Ishikawa (cell line): ENCODE results near the gene DCANP1.

Experiments used
- CEBPB ChIP-seq: IDR thresholded peaks from 2 replicates; pipeline ENCODE4 v1.6.1; 2012
- CREB1 ChIP-seq: IDR thresholded peaks from 2 replicates; pipeline ENCODE4 v1.6.1; 2012; ENCODE audit warnings: low read depth
- EGR1 ChIP-seq: IDR thresholded peaks from 2 replicates; pipeline ENCODE4 v1.6.1; 2012
- EP300 ChIP-seq: IDR thresholded peaks from 2 replicates; pipeline ENCODE4 v1.6.1; 2012; ENCODE audit warnings: borderline replicate concordance
- FOXM1 ChIP-seq: IDR thresholded peaks from 2 replicates; pipeline ENCODE4 v1.6.1; 2012; ENCODE audit warnings: low read depth, borderline replicate concordance
- NFIC ChIP-seq: IDR thresholded peaks from 2 replicates; pipeline ENCODE4 v1.6.1; 2012
- RAD21 ChIP-seq: IDR thresholded peaks from 2 replicates; pipeline ENCODE4 v1.6.1; 2012; ENCODE audit warnings: low read depth
- TAF1 ChIP-seq: IDR thresholded peaks from 2 replicates; pipeline ENCODE4 v1.6.1; 2012; ENCODE audit warnings: low read depth, mild to moderate bottlenecking
- TCF12 ChIP-seq: IDR thresholded peaks from 2 replicates; pipeline ENCODE4 v1.6.1; 2012; ENCODE audit warnings: low read depth
- TEAD4 ChIP-seq: IDR thresholded peaks from 2 replicates; pipeline ENCODE4 v1.6.1; 2012
- YY1 ChIP-seq: IDR thresholded peaks from 2 replicates; pipeline ENCODE4 v1.6.1; 2012; ENCODE audit warnings: low read depth
- ZBTB7A ChIP-seq: IDR thresholded peaks from 2 replicates; pipeline ENCODE4 v1.6.1; 2012; ENCODE audit warnings: low read depth
- TF ChIP-seq, protein P1 (sequence below): IDR thresholded peaks from 2 replicates; pipeline ENCODE4 v1.6.1; 2012
- TF ChIP-seq, protein P2 (sequence below): IDR thresholded peaks from 2 replicates; pipeline ENCODE4 v1.6.1; 2012
- TF ChIP-seq, protein P3 (sequence below): IDR thresholded peaks from 2 replicates; pipeline ENCODE4 v1.6.1; 2012; ENCODE audit warnings: low read depth, mild to moderate bottlenecking

DCANP1 gene

DNA sequence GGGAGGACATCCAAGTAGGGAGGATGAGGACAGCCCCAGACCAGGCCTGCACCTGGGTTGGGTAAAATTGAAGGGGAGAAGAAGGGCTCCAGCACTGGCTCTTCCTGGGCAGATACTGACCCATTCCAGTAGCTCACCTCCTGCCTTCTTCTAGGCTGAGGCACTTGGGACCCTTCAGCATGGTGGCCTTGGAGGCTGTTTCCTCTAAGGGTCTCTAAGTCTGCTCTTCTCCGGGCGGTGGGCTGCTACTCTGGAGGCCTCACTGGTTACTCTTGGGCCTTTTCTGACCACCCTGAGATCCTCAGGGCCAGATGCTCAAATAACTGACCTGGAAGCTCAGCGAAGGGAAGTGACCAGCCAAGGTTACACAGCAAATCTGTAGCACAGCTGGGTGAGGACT is 7.8 kb upstream of the DCANP1 start:
- TF ChIP-seq, protein P1, sequence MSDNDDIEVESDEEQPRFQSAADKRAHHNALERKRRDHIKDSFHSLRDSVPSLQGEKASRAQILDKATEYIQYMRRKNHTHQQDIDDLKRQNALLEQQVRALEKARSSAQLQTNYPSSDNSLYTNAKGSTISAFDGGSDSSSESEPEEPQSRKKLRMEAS: no peak
- TF ChIP-seq TAF1 (no peak), TCF12 (no peak), EGR1 (no peak), YY1 (no peak), TEAD4 (no peak), CEBPB (no peak), NFIC (no peak), CREB1 (no peak)
- TF ChIP-seq, protein P2, sequence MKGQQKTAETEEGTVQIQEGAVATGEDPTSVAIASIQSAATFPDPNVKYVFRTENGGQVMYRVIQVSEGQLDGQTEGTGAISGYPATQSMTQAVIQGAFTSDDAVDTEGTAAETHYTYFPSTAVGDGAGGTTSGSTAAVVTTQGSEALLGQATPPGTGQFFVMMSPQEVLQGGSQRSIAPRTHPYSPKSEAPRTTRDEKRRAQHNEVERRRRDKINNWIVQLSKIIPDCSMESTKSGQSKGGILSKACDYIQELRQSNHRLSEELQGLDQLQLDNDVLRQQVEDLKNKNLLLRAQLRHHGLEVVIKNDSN: no peak

DNA sequence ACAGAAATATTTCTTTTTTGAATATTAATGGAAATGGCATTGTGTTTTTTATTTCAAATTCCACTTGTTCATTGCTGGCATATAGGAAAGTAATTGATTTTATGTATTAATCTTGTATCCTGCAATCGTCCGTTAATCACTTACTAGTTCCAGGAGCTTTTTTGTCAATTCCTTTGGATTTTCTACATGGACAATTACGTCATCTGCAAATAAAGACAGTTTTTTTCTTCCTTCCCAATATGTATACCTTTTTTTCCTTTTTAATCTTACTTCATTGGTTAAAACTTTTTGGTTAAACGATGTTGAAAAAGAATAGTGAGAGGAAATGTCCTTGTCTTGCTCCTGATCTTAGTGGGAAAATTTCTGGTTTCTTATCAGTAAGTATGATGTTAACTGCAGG is 6.5 kb upstream of the DCANP1 start:
- TF ChIP-seq TEAD4: no peak
- TF ChIP-seq, protein P1: no peak
- no peak for TF ChIP-seq FOXM1
- no peak for TF ChIP-seq EGR1
- TF ChIP-seq TAF1: no peak
- no peak for TF ChIP-seq RAD21
- TF ChIP-seq, protein P3, sequence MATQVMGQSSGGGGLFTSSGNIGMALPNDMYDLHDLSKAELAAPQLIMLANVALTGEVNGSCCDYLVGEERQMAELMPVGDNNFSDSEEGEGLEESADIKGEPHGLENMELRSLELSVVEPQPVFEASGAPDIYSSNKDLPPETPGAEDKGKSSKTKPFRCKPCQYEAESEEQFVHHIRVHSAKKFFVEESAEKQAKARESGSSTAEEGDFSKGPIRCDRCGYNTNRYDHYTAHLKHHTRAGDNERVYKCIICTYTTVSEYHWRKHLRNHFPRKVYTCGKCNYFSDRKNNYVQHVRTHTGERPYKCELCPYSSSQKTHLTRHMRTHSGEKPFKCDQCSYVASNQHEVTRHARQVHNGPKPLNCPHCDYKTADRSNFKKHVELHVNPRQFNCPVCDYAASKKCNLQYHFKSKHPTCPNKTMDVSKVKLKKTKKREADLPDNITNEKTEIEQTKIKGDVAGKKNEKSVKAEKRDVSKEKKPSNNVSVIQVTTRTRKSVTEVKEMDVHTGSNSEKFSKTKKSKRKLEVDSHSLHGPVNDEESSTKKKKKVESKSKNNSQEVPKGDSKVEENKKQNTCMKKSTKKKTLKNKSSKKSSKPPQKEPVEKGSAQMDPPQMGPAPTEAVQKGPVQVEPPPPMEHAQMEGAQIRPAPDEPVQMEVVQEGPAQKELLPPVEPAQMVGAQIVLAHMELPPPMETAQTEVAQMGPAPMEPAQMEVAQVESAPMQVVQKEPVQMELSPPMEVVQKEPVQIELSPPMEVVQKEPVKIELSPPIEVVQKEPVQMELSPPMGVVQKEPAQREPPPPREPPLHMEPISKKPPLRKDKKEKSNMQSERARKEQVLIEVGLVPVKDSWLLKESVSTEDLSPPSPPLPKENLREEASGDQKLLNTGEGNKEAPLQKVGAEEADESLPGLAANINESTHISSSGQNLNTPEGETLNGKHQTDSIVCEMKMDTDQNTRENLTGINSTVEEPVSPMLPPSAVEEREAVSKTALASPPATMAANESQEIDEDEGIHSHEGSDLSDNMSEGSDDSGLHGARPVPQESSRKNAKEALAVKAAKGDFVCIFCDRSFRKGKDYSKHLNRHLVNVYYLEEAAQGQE: no peak
- no peak for TF ChIP-seq EP300
- no peak for TF ChIP-seq ZBTB7A
- TF ChIP-seq TCF12: no peak
- no peak for TF ChIP-seq CREB1
- TF ChIP-seq, protein P2: no peak
- TF ChIP-seq NFIC: no peak
- TF ChIP-seq CEBPB: no peak
- TF ChIP-seq YY1: no peak

DNA sequence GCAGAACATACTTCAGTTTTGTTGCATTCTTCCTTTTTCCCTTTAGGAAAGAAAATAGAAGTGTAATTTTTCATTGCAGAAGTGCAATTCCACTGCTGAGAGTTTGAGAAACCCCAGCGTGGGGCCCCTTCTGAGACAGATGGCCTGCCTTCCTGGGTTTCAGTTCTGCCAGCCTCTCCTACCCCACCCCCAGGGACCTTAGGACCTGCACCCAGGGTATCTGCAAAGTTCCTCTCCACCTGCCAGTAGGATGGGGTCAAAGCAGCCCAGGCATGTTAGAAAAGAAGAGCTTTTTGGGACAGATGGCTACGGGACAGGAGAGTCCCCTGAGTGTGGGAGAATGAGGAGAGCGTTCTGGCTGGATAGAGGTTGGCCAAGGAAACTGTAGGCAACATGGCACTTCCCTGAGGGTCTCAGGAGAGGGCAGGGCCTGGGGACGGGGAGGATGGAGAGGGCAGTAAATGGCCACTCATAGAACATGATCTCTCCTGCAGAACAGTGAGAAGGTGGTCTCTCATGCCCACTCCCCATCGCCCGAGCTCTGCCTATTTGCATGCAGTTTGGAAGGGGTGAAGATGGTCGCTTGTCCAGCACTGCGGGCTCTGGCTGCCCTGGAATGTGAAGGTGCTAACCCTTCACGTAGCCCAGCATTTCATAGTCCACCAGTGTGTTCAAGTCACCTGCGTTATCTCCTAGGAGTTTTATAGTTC is 5.3 kb upstream of the DCANP1 start, which contains the start of gene TIFAB:
TSS of gene TIFAB (minus strand) at position 31 of the 710 bp plus-strand sequence. CDS start 2,412 bp downstream, outside the sequence.
- TF ChIP-seq FOXM1 (no peak), ZBTB7A (no peak), RAD21 (no peak), TEAD4 (no peak), CREB1 (no peak), TCF12 (no peak), EGR1 (no peak), TAF1 (no peak), NFIC (no peak), CEBPB (no peak), YY1 (no peak), EP300 (no peak)
- TF ChIP-seq, protein P2: no peak
- TF ChIP-seq, protein P3: no peak
- TF ChIP-seq, protein P1: no peak

DNA sequence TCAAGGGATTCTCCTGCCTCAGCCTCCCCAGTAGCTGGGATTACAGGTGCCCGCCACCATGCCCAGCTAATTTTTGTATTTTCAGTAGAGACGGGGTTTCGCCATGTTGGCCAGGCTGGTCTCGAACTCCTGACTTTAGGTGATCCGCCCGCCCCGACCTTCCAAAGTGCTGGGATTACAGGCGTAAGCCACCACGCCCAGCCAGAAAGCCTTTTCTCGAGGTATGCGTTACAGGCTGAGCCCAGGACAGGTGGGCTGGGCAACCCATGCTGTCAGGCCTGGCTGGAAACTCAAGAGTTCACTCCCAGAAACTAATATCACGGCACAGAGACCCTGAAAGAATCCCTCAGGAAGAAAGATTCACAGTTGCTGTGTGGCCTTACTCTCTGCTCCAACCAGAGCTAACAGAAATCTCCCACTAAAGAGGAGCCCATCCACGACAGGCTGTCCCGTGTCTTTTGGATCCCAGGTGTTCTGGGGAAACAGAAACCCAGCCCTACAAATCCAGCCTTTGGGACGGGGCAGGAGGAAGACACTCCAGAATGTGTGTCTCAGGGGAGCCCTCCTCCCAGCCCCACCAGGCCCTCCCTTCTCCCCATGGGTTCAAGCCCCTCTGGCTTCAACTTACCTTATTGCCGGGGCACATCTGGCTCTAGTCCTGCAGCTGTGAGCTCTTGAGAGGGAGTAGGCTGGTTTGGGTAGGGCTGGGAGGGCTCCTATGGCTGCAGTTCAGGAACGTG is 4.6 kb upstream of the DCANP1 start:
- TF ChIP-seq, protein P2: no peak
- TF ChIP-seq EP300: no peak
- TF ChIP-seq TAF1: no peak
- TF ChIP-seq ZBTB7A: no peak
